ENCODE measurements around the gene RORB. TPM values are rescaled to one million over a fixed set of nuclear protein-coding genes. Genes with fewer than 3 reads are reported as not detected.

The RORB gene
- total and polyA plus RNA-seq, 4 donors = 0.01 to 0.05 TPM; not detected in 2

DNA sequence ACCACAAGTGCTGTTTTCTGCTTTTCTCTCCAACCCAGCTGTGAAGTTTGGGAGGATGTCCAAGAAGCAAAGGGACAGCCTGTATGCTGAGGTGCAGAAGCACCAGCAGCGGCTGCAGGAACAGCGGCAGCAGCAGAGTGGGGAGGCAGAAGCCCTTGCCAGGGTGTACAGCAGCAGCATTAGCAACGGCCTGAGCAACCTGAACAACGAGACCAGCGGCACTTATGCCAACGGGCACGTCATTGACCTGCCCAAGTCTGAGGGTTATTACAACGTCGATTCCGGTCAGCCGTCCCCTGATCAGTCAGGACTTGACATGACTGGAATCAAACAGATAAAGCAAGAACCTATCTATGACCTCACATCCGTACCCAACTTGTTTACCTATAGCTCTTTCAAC, 145.2 kb downstream of the RORB start:
- no peaks in the 10 kb centered on the region for H3K4me1 ChIP-seq (ENCODE audit: control insufficient read depth in 4 of 4, insufficient read depth in 4 of 4, low read length in 3 of 4)
- 82% methylated on average over 12 of the region's 12 CpGs for WGBS
- peaks cover 0 to 6% (median 0%) of the 10 kb centered on the region in 4 donors for H3K27me3 ChIP-seq (ENCODE audit: control insufficient read depth in 4 of 4, insufficient read depth in 4 of 4, low read length in 3 of 4)
- DNase-seq (ENCODE audit: low spot score) = no peak
- TF ChIP-seq, protein P1, sequence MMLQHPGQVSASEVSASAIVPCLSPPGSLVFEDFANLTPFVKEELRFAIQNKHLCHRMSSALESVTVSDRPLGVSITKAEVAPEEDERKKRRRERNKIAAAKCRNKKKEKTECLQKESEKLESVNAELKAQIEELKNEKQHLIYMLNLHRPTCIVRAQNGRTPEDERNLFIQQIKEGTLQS (IDR thresholded peaks at IDR 0.05) = no peak
- TF ChIP-seq GABPA (IDR thresholded peaks at IDR 0.05 in 1 of 2, conservative IDR thresholded peaks at IDR 0.05 in 1 of 2) (no peak), HNF4A (conservative IDR thresholded peaks at IDR 0.05) (no peak), FOXA1 (IDR thresholded peaks at IDR 0.05) (no peak), FOXA2 (IDR thresholded peaks at IDR 0.05) (no peak), HNF4G (IDR thresholded peaks at IDR 0.05) (no peak), TAF1 (conservative IDR thresholded peaks at IDR 0.05) (no peak), YY1 (IDR thresholded peaks at IDR 0.05) (no peak)
- TF ChIP-seq, protein P2, sequence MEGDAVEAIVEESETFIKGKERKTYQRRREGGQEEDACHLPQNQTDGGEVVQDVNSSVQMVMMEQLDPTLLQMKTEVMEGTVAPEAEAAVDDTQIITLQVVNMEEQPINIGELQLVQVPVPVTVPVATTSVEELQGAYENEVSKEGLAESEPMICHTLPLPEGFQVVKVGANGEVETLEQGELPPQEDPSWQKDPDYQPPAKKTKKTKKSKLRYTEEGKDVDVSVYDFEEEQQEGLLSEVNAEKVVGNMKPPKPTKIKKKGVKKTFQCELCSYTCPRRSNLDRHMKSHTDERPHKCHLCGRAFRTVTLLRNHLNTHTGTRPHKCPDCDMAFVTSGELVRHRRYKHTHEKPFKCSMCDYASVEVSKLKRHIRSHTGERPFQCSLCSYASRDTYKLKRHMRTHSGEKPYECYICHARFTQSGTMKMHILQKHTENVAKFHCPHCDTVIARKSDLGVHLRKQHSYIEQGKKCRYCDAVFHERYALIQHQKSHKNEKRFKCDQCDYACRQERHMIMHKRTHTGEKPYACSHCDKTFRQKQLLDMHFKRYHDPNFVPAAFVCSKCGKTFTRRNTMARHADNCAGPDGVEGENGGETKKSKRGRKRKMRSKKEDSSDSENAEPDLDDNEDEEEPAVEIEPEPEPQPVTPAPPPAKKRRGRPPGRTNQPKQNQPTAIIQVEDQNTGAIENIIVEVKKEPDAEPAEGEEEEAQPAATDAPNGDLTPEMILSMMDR (IDR thresholded peaks at IDR 0.05; ENCODE audit: low read depth, low read length, missing input control) = no peak
- TF ChIP-seq, protein P3, sequence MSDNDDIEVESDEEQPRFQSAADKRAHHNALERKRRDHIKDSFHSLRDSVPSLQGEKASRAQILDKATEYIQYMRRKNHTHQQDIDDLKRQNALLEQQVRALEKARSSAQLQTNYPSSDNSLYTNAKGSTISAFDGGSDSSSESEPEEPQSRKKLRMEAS (IDR thresholded peaks at IDR 0.05) = no peak
- TF ChIP-seq, protein P4, sequence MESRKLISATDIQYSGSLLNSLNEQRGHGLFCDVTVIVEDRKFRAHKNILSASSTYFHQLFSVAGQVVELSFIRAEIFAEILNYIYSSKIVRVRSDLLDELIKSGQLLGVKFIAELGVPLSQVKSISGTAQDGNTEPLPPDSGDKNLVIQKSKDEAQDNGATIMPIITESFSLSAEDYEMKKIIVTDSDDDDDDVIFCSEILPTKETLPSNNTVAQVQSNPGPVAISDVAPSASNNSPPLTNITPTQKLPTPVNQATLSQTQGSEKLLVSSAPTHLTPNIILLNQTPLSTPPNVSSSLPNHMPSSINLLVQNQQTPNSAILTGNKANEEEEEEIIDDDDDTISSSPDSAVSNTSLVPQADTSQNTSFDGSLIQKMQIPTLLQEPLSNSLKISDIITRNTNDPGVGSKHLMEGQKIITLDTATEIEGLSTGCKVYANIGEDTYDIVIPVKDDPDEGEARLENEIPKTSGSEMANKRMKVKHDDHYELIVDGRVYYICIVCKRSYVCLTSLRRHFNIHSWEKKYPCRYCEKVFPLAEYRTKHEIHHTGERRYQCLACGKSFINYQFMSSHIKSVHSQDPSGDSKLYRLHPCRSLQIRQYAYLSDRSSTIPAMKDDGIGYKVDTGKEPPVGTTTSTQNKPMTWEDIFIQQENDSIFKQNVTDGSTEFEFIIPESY (IDR thresholded peaks at IDR 0.05) = no peak
- H3K4me3 ChIP-seq (ENCODE audit: low read depth in 1 of 3, low read length in 3 of 3) = no peak overlapping the region
- no peak overlapping the region for H3K27ac ChIP-seq (ENCODE audit: low read depth in 1 of 2, low read length in 2 of 2)
- H3K9me3 ChIP-seq (ENCODE audit: control insufficient read depth in 4 of 4, low read length in 3 of 4) = peaks cover 0 to 4% (median 0%) of the 10 kb centered on the region in 4 donors
- H3K9ac ChIP-seq (ENCODE audit: low read depth in 1 of 2, low read length in 2 of 2) = no peak overlapping the region
- H3K36me3 ChIP-seq (ENCODE audit: control insufficient read depth in 4 of 4, insufficient read depth in 3 of 4, low read depth in 1 of 4, low read length in 3 of 4) = no peaks in the 10 kb centered on the region

DNA sequence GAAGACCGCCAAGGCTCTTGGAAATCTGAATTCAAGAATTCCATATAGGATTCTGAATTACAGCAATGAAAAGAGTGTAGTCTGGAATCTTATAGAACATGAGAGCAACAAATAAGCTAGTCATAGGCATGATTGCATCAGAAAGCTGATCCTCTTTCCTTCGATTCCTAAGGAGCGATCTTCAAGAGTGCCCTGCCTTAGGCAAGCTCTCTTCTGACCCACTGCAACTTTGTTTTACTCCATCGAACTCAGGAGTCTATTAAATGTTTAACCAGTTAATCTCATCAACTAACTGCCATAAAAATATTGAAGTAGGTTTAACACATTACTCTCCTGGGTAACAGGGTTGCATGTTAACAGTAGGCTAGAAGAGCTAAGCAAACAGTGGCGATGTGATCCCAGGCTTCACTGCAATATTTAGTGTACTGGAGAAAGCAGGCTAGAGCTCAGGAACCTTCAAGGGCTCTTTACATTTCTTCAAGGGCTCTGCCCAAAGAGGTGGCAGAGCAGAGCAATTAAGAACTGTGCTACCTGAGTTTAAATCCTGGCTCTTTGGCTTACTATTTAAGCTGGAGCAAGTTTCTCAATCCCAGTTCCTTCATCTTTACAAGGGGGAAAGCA, 146.3 kb downstream of the RORB start:
- Histone ChIP-seq H3K4me1 (ENCODE audit: control insufficient read depth in 4 of 4, insufficient read depth in 4 of 4, low read length in 3 of 4) (no peaks in the 10 kb centered on the region), H3K4me3 (ENCODE audit: low read depth in 1 of 3, low read length in 3 of 3) (no peak overlapping the region), H3K27me3 (ENCODE audit: control insufficient read depth in 4 of 4, insufficient read depth in 4 of 4, low read length in 3 of 4) (peaks cover 0 to 6% (median 0%) of the 10 kb centered on the region in 4 donors), H3K9ac (ENCODE audit: low read depth in 1 of 2, low read length in 2 of 2) (no peak overlapping the region), H3K9me3 (ENCODE audit: control insufficient read depth in 4 of 4, low read length in 3 of 4) (peaks cover 0 to 4% (median 0%) of the 10 kb centered on the region in 4 donors), H3K27ac (ENCODE audit: low read depth in 1 of 2, low read length in 2 of 2) (no peak overlapping the region), H3K36me3 (ENCODE audit: control insufficient read depth in 4 of 4, insufficient read depth in 3 of 4, low read depth in 1 of 4, low read length in 3 of 4) (no peaks in the 10 kb centered on the region)
- no peak for DNase-seq (ENCODE audit: low spot score)
- 74% methylated on average over 5 of the region's 5 CpGs for WGBS
- no peak for TF ChIP-seq RAD21 (IDR thresholded peaks at IDR 0.05)
- no peak for TF ChIP-seq JUND (IDR thresholded peaks at IDR 0.05)
- TF ChIP-seq EGR1 (IDR thresholded peaks at IDR 0.05; ENCODE audit: low read depth in 2 of 2) = no peak
- TF ChIP-seq TAF1 (conservative IDR thresholded peaks at IDR 0.05) = no peak
- TF ChIP-seq, protein P1 (IDR thresholded peaks at IDR 0.05) = no peak
- TF ChIP-seq HNF4A (conservative IDR thresholded peaks at IDR 0.05) = no peak
- TF ChIP-seq, protein P5, sequence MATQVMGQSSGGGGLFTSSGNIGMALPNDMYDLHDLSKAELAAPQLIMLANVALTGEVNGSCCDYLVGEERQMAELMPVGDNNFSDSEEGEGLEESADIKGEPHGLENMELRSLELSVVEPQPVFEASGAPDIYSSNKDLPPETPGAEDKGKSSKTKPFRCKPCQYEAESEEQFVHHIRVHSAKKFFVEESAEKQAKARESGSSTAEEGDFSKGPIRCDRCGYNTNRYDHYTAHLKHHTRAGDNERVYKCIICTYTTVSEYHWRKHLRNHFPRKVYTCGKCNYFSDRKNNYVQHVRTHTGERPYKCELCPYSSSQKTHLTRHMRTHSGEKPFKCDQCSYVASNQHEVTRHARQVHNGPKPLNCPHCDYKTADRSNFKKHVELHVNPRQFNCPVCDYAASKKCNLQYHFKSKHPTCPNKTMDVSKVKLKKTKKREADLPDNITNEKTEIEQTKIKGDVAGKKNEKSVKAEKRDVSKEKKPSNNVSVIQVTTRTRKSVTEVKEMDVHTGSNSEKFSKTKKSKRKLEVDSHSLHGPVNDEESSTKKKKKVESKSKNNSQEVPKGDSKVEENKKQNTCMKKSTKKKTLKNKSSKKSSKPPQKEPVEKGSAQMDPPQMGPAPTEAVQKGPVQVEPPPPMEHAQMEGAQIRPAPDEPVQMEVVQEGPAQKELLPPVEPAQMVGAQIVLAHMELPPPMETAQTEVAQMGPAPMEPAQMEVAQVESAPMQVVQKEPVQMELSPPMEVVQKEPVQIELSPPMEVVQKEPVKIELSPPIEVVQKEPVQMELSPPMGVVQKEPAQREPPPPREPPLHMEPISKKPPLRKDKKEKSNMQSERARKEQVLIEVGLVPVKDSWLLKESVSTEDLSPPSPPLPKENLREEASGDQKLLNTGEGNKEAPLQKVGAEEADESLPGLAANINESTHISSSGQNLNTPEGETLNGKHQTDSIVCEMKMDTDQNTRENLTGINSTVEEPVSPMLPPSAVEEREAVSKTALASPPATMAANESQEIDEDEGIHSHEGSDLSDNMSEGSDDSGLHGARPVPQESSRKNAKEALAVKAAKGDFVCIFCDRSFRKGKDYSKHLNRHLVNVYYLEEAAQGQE (IDR thresholded peaks at IDR 0.05) = no peak
- TF ChIP-seq FOXA1 (IDR thresholded peaks at IDR 0.05) = no peak
- no peak for TF ChIP-seq FOXA2 (IDR thresholded peaks at IDR 0.05)
- no peak for TF ChIP-seq SP1 (IDR thresholded peaks at IDR 0.05)
- TF ChIP-seq, protein P2 (IDR thresholded peaks at IDR 0.05; ENCODE audit: low read depth, low read length, missing input control) = no peak
- no peak for TF ChIP-seq RXRA (IDR thresholded peaks at IDR 0.05)
- TF ChIP-seq, protein P4 (IDR thresholded peaks at IDR 0.05) = no peak
- TF ChIP-seq, protein P3 (IDR thresholded peaks at IDR 0.05) = no peak
- TF ChIP-seq YY1 (IDR thresholded peaks at IDR 0.05) = no peak
- TF ChIP-seq GABPA (IDR thresholded peaks at IDR 0.05 in 1 of 2, conservative IDR thresholded peaks at IDR 0.05 in 1 of 2) = no peak

Measured in liver (tissue), 9 donors.